IPS-15b (cell line): ENCODE results near the gene E2F1.

Experiments
- H3K27me3 ChIP-seq: one replicate; pipeline ENCODE4 v1.6.1; 2013; ENCODE audit warnings: low read length; ENCODE audit not compliant: control insufficient read depth, insufficient read depth
- H3K36me3 ChIP-seq: one replicate; pipeline ENCODE4 v1.6.1; 2013; ENCODE audit warnings: low read length; ENCODE audit not compliant: control insufficient read depth, insufficient read depth
- H3K4me1 ChIP-seq: one replicate; pipeline ENCODE4 v1.6.1; 2013; ENCODE audit warnings: mild to moderate bottlenecking, low read length; ENCODE audit not compliant: control insufficient read depth, insufficient read depth
- H3K4me3 ChIP-seq: one replicate; pipeline ENCODE4 v1.5.1; 2013; ENCODE audit warnings: low read depth, low read length
- H3K9ac ChIP-seq: one replicate; pipeline ENCODE4 v1.6.1; 2013; ENCODE audit warnings: low read depth, mild to moderate bottlenecking, low read length
- H3K9me3 ChIP-seq: one replicate; pipeline ENCODE4 v1.6.1; 2013; ENCODE audit warnings: mild to moderate bottlenecking, low read length; ENCODE audit not compliant: control insufficient read depth, insufficient read depth

The E2F1 gene

DNA sequence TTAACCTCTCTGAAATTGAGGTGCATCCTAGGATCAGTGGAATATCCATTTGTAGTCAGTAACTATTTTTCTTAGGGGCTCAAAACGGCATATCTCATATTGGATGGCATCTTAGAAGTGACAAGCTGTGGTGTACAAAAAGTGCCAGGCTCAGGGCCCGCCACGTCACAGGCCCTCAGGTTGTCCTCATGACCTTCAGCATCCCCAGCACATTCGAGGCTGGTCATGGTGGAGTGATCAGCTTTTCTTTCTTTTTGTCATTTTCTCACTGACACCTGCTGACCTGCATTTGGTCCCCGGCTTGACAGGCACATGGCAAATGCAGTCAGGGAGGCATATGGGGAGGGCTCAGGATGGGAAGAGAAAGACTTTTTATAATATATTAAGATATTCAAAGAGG, 7.1 kb upstream of the E2F1 start:
- Histone ChIP-seq H3K9me3 (no peaks in the 10 kb centered on the region), H3K4me3 (no peak overlapping the region), H3K9ac (no peak overlapping the region), H3K36me3 (no peaks in the 10 kb centered on the region), H3K27me3 (peaks cover 11% of the 10 kb centered on the region), H3K4me1 (peaks cover 2% of the 10 kb centered on the region)

DNA sequence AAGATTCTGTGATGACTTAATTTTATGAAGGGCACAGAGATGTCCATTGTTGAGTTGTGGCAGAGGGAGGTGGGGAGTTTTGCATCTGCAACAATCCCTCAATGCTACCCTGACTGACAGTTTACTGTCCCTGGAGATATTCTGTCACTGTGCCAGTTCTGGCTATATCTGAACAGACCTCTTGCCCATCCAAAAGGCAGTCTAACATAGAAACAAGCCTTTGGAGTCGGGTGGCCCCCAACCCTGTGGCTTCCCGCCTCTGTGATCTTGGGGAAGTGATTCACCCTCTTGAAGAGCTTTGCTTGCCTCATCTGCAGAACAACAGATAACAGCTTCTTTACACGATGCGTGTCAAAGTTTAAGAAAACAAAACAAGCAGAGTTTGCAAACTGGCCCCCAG, 3.8 kb upstream of the E2F1 start:
- no peaks in the 10 kb centered on the region for H3K9me3 ChIP-seq
- peaks cover 12% of the 10 kb centered on the region for H3K27me3 ChIP-seq
- no peaks in the 10 kb centered on the region for H3K36me3 ChIP-seq
- no peak overlapping the region for H3K9ac ChIP-seq
- H3K4me1 ChIP-seq: peaks cover 6% of the 10 kb centered on the region
- H3K4me3 ChIP-seq: no peak overlapping the region

DNA sequence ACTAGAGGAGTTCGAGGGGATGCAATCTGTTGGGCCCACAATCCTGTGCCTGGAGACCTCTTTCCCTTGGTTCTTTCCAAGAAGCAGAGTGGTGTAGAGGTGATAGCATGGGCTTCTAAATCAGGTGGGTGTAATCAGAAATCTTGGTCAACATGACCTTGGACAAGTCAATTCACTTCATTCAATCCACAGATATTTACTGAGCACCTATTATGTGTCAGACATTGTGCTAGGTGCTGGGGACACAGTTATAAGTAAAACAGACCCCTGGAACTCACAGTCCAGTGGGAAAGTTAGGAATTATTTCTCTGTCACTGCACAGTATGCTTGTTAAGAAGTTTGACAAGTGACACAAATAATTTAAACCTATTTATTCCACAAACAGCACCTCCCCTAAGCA, 3.3 kb upstream of the E2F1 start:
- Histone ChIP-seq H3K9ac (no peak overlapping the region), H3K9me3 (no peaks in the 10 kb centered on the region), H3K27me3 (peaks cover 12% of the 10 kb centered on the region), H3K4me3 (no peak overlapping the region), H3K4me1 (peaks cover 6% of the 10 kb centered on the region), H3K36me3 (no peaks in the 10 kb centered on the region)

DNA sequence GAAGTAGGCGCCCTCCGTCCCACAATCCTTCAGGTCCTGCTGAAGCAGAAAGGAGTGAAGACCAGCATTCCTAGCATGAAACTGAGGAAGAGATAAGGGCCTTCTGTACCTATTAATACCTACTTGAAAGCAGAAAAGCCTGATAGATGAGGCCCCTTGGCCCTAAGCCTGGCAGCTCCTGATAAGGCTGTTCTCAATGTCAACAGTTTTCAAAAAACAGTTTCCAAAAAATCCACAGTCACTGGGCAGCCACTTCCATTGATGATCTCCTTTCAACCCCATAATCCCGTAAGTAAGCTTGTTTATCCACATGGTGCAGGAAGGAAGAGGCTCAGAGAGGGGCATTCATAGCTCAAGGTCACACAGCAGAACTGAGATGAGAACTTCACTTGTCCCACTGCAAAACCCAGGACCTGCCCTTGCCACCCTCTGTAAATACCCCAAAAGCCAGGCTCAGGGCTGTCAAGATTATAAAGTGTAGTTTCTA, 2.8 kb upstream of the E2F1 start:
- Histone ChIP-seq H3K36me3 (no peaks in the 10 kb centered on the region), H3K4me1 (peaks cover 8% of the 10 kb centered on the region), H3K9me3 (no peaks in the 10 kb centered on the region), H3K9ac (no peak overlapping the region), H3K4me3 (no peak overlapping the region), H3K27me3 (peaks cover 12% of the 10 kb centered on the region)

DNA sequence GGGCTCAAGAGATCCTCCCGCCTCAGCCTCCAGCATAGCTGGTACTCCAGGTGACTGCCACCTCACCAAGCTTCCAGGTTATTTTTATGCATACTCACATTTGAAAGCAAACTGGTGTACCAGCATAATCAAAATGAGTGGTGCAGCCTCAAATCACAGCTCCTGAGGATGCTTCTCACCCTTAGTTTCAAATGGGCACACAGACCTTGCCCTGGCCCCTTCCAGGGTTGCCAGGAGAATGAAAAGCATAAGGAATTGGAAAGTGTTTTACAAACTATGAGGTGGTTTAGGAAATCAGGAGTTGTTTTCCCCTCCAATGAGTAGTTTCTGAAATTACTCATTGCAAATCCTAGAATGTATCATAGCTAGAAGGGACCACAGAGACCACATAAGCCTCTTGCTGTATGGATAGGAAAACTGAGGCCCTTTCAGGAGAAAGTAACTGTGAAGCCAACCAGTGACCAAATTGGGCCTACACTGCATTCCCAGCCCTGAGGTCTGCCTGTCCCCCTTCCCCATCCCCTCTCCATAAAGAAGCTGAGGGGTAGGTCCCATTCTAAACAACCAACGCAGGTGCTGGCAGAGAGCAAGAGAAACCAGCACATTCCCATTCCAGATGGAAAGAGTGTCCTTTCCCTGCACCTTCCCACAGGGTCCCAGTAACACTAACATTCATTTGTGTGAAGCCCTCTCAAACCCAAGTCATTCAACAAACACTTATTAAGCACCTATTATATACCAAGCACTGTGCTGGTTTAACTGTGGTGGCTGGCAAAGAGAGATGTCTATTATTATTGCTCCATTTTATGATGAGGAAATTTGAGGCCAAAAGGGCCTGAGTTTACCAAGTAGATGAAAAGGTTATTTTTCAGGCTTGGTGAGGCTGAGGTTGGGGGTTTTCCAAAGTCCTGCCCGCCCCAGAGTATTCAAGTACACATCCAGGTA, 2.1 kb upstream of the E2F1 start:
- H3K4me1 ChIP-seq: peaks cover 8% of the 10 kb centered on the region

DNA sequence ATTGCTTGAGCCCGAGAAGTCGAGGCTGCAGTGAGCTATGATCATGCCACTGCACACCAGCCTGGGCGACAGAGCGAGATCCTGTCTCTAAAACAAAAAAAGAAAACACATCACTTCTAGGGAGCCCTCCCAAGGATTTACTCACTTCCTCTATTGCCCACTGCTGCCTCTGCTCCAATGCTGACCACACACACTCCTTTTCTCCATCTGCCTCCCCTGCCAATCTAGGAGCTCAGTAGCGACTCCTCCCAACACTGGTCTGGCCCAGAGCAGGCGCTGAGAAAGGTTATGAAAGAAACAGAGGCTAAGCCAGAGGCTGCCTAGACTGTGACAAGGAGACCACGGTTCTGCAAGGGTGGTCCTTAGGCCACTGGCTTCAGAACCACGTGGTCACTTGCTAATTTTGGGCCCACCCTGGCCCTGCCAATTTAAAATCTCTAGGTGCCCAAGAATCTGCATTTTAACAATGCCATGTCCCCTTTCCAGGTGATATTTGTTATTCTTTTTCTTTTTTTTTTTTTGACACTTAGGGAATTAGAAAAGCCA, 1.3 kb upstream of the E2F1 start:
- Histone ChIP-seq H3K9ac (no peak overlapping the region), H3K9me3 (no peaks in the 10 kb centered on the region), H3K4me3 (no peak overlapping the region), H3K36me3 (peaks cover 2% of the 10 kb centered on the region), H3K27me3 (peaks cover 12% of the 10 kb centered on the region), H3K4me1 (peaks cover 8% of the 10 kb centered on the region)

More for the DNA sequence above, 2.1 kb upstream of the E2F1 start:
- Histone ChIP-seq H3K9ac (no peak overlapping the region), H3K9me3 (no peaks in the 10 kb centered on the region), H3K36me3 (peaks cover 2% of the 10 kb centered on the region), H3K27me3 (peaks cover 12% of the 10 kb centered on the region), H3K4me3 (no peak overlapping the region)

DNA sequence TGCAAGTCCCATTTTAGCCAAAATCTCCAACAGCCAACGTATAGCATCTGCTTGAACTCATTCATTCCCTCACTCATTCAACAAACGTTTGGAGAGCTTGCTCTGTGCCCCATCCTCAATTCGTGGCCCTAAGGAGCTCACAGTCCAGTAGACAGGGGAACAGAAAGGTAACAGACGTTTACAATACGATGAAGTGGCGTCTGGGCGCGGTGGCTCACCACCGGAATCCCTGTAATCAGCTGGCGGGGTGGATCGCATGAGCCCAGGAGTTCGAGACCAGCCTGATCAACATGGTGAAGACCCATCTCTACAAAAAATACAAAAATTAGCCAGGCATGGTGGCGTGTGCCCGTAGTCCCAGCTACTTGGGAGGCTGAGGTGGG, 790 bp upstream of the E2F1 start:
- H3K36me3 ChIP-seq: peaks cover 2% of the 10 kb centered on the region
- H3K9ac ChIP-seq: no peak overlapping the region
- H3K4me1 ChIP-seq: peaks cover 8% of the 10 kb centered on the region
- H3K9me3 ChIP-seq: no peaks in the 10 kb centered on the region
- H3K4me3 ChIP-seq: peak overlapping the region; percentile 59
- peaks cover 12% of the 10 kb centered on the region for H3K27me3 ChIP-seq

DNA sequence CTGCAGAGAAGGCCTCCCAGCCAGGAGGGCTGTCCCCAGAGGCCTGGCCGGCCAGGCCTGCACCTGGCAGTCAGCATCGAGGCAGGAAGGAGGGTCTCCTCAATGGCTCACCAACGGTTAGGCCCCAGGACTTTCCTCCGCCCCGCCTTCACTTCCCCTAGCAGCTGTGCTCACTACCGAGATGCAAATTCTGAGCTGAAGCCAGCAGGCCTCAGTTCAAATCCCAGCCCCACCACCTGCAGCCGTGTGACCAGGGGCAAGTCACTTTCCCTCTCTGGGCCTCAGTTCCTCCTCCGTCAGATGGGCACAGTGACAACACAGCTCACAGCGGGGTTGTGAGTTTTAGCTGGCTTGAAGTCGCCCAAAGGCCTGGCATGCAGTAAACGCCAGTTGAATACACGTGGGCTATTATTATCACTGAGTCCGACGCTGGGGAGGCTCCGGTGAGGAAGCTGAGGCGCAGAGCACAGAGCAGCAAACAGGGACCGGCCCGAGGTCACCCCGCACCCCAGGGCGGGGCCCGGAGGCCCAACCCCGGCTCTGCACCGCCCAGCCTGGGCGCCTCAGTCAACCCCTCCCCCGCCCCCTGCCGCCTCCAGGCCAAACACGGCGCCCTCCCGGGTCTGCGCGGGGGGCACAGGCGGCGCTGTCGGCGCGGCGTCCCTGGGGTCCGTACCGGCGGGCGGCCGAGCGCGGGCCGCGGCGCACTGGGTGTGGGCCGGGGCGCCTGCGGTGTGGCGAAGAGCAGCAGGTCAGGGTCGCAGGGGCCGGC, 671 bp downstream of the E2F1 start:
- Histone ChIP-seq H3K9me3 (no peaks in the 10 kb centered on the region), H3K4me3 (peak overlapping the region; percentile 67), H3K36me3 (peaks cover 2% of the 10 kb centered on the region), H3K4me1 (peaks cover 8% of the 10 kb centered on the region), H3K27me3 (peaks cover 12% of the 10 kb centered on the region), H3K9ac (peak overlapping the region; percentile 70)

DNA sequence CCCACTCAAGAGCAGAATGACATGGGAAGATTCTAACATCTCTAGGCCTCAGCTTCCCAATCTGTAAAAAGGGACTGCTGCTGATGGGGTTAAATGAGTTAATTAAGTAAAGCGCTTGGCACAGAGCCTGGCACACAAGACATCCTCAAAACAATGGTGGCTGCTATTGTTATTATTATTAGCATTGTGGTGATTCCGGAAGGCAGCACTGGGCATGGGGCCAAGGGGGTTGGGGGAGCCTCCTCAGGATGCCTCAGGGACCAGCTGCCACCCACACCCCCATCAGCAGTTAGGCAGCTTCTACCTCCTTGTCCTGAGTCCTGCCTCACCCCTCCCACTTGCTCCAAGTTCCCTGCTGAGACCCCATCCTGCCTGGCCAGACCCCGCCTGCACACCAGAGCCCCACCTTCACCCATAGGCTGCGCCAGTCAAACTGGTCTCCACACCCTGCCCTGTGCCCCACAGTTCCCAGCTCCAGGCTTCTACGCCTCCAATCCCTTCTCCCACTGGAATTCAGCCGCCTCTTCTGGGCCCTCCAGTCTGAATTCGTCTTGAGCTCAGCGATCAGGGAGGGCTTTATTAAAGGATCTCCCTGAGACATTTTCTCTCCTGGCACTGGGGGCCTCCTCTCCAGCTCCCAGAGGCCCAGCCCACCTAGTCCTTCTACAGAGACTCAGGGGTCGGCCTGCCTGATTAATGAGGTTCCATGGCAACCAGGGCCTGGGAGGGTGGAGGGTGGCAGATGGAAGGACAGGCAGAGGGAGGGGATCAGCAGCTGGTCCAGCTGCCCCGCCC, 1.5 kb downstream of the E2F1 start:
- Histone ChIP-seq H3K9me3 (no peaks in the 10 kb centered on the region), H3K27me3 (peaks cover 9% of the 10 kb centered on the region), H3K4me3 (peak overlapping the region; percentile 67), H3K9ac (peak overlapping the region; percentile 70), H3K4me1 (peaks cover 6% of the 10 kb centered on the region), H3K36me3 (peaks cover 5% of the 10 kb centered on the region)

DNA sequence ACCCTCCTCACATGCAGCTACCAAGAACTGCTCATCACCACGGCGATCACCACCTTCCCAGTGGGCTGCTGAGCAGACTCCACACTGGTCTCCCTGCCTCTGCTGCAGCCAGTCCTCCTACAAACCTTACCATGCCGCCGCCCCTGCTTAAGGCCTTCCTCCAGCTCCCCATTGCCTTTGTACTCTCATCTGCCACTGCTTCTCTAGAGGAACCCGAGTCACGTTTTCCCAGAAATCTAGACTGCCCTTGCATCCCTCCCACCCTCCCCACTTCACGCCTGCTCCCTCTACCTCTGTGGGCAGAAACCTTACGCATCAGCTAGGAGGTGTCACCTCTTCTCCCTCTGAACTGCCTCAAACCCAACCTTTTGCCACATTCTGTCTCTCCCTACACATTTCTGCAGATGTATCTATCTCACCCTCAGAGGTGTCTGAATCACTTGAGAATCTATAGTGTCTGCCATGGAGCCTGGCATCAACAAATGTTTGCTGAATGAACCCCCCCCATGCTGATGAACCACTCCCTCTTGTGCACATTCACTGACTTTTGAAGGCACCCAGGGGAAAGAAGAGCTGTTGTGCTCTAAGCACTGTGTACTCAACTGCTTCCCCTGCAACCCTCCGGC, 4.3 kb downstream of the E2F1 start:
- no peaks in the 10 kb centered on the region for H3K9me3 ChIP-seq
- no peak overlapping the region for H3K9ac ChIP-seq
- H3K36me3 ChIP-seq: peaks cover 27% of the 10 kb centered on the region
- H3K27me3 ChIP-seq: no peaks in the 10 kb centered on the region
- peaks cover 5% of the 10 kb centered on the region for H3K4me1 ChIP-seq
- no peak overlapping the region for H3K4me3 ChIP-seq

DNA sequence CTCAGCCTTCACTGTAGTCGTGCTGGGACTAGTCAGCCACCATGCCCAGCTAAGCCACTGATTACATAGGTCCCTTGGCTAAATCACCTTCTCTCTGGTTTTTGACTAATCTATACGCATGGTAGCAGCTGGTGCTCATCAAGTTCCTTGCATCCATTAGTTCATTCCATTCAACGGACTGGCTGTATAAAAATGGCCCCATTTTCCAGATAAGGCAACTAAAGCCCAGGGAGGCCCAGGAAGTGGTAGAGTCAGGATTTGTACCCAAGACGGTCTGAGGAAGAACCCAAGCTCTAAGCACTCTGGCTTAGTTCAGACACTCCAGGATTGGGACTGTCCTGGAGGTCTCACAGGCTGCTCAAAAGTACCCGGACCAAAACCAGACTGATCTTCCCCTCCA, 4.9 kb downstream of the E2F1 start:
- Histone ChIP-seq H3K4me1 (peaks cover 2% of the 10 kb centered on the region), H3K9me3 (no peaks in the 10 kb centered on the region), H3K36me3 (peaks cover 31% of the 10 kb centered on the region), H3K4me3 (no peak overlapping the region), H3K9ac (no peak overlapping the region), H3K27me3 (no peaks in the 10 kb centered on the region)
